Measurements from ENCODE around the gene SAMD7. TPM values are rescaled to one million over a fixed set of nuclear protein-coding genes. Genes with fewer than 3 reads are reported as not detected.
A peak's percentile ranks its signal among the peaks of the same experiment; 100 is the strongest.

SAMD7 gene
- total RNA-seq, 1 experiment from 2014 or later, result not detected

GRCh38 chr3:169964176-169964575 lies 52.8 kb downstream of the SAMD7 start:
- in situ Hi-C loops (cut with HindIII; ENCODE audit: low pct_unique_long_range_greater_than_20kb, low sequenced_read_pairs), result no loop called here
- TF ChIP-seq POLR2AphosphoS5 (IDR thresholded peaks at IDR 0.05; ENCODE audit: low read depth, low read length), result no peak
- TF ChIP-seq TCF7L2 (IDR thresholded peaks at IDR 0.05; ENCODE audit: low read depth, low read length), result no peak
- no peak for DNase-seq (ENCODE audit: low read depth, low spot score)

GRCh38 chr3:169965562-169966427 lies 54.4 kb downstream of the SAMD7 start:
- intact Hi-C loops (cut with micrococcal nuclease; ENCODE audit: unreplicated experiment), result loop anchor here (2.0 to 5.0 kb wide), 2 partner anchors 103 to 203 kb away; no protein-coding TSS in a partner anchor
- ChIA-PET POLR2A (interaction anchor here (0.6 to 0.9 kb wide), 2 partner anchors 194 to 267 kb away, joined by 3 to 4 read pairs; no protein-coding TSS in a partner anchor), CTCF (no interaction called here)
- Histone ChIP-seq H3K27me3 (ENCODE audit: control insufficient read depth, insufficient read depth, low read length) (peaks cover 9% of the 10 kb centered on the region; the same call in 1 of the 2 replicates), H3K27ac (ENCODE audit: low read length) (peak overlapping the region; percentile 93), H3K4me3 (ENCODE audit: low read depth in 2 of 2, low read length in 2 of 2) (peak overlapping the region; percentile 83 to 84), H3K36me3 (ENCODE audit: control insufficient read depth, insufficient read depth, low read length) (peaks cover 5% of the 10 kb centered on the region; the same call in 1 of the 2 replicates), H3K9me3 (ENCODE audit: control insufficient read depth, insufficient read depth, low read depth, low read length) (no peaks in the 10 kb centered on the region), H3K4me1 (ENCODE audit: control insufficient read depth, insufficient read depth, low read length) (peaks cover 10% of the 10 kb centered on the region; the same call in 1 of the 2 replicates)
- ATAC-seq, result no peak
- TSS peak; percentile 85 for BruUV-seq (replicated peaks)
- in situ Hi-C loops (cut with HindIII; ENCODE audit: low pct_unique_long_range_greater_than_20kb, low sequenced_read_pairs), result no loop called here
- TF ChIP-seq CTCF (IDR thresholded peaks at IDR 0.05), result no peak
- TF ChIP-seq SIN3A (IDR thresholded peaks at IDR 0.05; ENCODE audit: borderline replicate concordance, insufficient read depth, low read depth, low read length), result no peak
- no peak for TF ChIP-seq TCF7L2 (IDR thresholded peaks at IDR 0.05; ENCODE audit: low read depth, low read length)
- TF ChIP-seq POLR2AphosphoS5 (IDR thresholded peaks at IDR 0.05; ENCODE audit: low read depth, low read length), result no peak
- TF ChIP-seq REST (IDR thresholded peaks at IDR 0.05; ENCODE audit: insufficient read depth in 1 of 2, low read depth in 2 of 2, low read length in 1 of 2), result no peak
- peak; percentile 17 for DNase-seq (ENCODE audit: low read depth, low spot score)

More at GRCh38 chr3:169964176-169964575, 52.8 kb downstream of the SAMD7 start:
- ChIA-PET POLR2A (no interaction called here), CTCF (no interaction called here)
- H3K27ac ChIP-seq (ENCODE audit: low read length), result no peak overlapping the region
- intact Hi-C loops (cut with micrococcal nuclease; ENCODE audit: unreplicated experiment), result no loop called here
- no peaks in the 10 kb centered on the region for H3K9me3 ChIP-seq (ENCODE audit: control insufficient read depth, insufficient read depth, low read depth, low read length)
- peaks cover 10% of the 10 kb centered on the region; the same call in 1 of the 2 replicates for H3K27me3 ChIP-seq (ENCODE audit: control insufficient read depth, insufficient read depth, low read length)
- no peak overlapping the region for H3K4me3 ChIP-seq (ENCODE audit: low read depth in 2 of 2, low read length in 2 of 2)
- peaks cover 10% of the 10 kb centered on the region; the same call in 1 of the 2 replicates for H3K4me1 ChIP-seq (ENCODE audit: control insufficient read depth, insufficient read depth, low read length)
- BruUV-seq (replicated peaks), result no TSS peak
- H3K36me3 ChIP-seq (ENCODE audit: control insufficient read depth, insufficient read depth, low read length), result peaks cover 5% of the 10 kb centered on the region; the same call in 1 of the 2 replicates
- no peak for ATAC-seq
